HG03469 (cell line): Measurements from ENCODE around the gene IL37.

ENCODE experiments used
- ATAC-seq: cut with Tn5 transposase; IDR thresholded peaks from one replicate; pipeline ENCODE4 v1.9.1; 2021; ENCODE audit warnings: mild to moderate bottlenecking, moderate library complexity, moderate number of reproducible peaks; ENCODE audit not compliant: unreplicated experiment

IL37 gene

DNA sequence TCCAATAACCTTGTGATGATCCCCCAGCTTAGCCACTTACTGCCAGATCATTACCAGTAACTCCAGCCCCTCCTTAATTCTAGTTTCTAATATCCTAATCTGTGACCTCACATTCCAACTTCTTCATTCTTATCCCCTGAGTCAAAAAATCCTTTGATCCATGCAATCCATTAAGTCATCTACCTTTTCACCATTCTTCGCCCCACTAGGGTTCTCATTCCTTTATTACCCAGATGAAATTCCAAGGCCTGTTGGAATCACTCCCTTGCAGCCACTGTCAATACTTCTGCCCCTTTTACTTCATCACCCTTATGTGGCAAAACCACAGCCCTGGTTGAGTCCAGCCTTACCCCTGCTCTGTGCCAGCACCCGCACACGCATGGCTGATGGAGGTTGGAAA lies 46.5 kb downstream of the IL37 start:
- no peak for ATAC-seq

DNA sequence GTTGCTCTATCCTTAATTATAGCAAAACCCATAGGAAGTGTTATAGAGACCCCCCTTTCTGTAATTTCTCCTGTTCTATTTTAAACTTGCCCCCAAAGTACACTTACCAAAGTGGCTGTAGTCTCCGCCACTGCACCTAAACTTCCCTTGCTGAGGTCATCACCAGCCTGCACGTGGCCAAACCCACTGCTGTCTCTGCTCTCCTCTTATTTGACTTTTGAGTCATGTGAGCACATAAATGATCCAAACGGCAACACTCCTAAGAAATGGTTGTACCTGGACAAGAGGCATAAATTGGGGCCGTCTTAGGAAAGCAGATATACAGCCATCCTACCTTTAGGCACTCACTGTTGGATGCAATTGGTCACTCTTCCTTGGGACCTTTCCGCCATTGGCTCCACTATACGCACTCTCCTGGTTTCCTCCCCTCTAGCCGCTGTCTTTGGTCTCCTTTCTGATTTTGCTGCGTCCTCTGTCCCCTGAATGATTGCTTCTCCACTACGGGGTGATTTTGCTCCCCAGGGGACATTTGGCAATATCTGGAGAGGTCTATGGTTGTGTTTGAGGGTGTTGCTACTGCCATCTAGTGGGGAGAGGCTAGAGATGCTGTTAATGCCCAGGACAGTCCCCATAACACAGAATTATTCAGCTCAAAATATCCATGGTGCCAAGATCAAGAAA lies 47.6 kb downstream of the IL37 start:
- ATAC-seq, result no peak

DNA sequence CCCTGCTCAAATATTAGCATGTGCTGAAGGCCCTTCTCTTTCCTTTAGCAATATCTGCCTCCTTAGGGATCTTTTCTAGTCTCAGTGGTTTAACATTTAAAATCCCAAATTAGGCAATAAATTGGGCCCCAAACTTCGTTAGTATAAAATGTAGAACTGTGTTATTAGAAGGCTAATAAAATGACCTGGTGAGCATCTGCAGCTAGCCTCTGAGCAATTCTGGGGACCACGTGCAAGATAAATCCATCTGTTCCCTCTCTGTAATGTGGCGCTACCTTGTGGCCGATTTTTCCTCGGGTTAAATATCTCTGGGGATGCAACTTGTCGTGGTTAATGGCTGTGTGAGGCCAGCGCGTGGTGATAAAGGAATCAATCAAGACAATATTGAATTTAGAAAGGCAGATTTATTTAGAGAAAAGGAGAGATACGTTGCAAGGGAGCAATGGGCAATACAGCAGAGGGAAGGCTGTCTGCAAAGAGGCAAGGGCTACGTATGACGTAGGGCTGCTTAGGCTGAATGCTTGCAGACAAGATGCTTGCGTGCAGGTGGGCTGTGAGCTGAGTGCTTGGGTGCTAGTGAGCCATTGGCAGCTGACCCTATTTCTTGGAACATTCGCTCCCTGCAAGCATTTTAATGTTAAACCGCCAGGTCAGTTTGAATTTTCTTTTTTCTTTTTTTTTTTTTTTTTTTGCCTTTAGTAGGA lies 48.3 kb downstream of the IL37 start:
- no peak for ATAC-seq

DNA sequence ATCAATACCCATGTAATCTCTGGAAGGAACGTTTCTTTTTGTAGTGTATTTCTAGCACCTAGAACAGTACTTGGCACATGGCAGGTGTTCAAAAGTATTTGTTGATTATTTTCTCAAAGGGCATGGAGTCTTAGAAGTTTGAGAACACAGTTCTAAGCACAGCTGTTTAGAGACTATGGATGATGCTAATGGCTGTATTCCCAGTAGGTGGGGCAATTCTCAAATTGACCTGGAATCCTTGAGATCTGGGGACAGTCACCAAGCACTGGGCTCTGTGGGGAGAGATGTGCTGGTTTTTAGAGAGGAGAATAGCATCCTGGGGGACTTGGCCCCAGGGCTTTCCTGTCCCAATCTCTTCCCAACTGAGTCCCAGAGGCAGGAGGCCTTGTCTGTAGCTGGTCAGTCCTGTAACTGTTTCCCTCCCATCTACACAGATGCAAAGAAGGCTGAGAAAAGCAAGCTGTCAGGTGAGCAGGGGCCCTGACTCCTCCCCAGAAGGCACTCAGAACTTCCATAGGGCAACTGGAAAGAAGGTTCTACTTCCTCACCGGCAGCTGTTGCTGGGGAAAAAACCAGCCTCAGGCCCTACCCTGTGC lies 49.4 kb downstream of the IL37 start:
- no peak for ATAC-seq

DNA sequence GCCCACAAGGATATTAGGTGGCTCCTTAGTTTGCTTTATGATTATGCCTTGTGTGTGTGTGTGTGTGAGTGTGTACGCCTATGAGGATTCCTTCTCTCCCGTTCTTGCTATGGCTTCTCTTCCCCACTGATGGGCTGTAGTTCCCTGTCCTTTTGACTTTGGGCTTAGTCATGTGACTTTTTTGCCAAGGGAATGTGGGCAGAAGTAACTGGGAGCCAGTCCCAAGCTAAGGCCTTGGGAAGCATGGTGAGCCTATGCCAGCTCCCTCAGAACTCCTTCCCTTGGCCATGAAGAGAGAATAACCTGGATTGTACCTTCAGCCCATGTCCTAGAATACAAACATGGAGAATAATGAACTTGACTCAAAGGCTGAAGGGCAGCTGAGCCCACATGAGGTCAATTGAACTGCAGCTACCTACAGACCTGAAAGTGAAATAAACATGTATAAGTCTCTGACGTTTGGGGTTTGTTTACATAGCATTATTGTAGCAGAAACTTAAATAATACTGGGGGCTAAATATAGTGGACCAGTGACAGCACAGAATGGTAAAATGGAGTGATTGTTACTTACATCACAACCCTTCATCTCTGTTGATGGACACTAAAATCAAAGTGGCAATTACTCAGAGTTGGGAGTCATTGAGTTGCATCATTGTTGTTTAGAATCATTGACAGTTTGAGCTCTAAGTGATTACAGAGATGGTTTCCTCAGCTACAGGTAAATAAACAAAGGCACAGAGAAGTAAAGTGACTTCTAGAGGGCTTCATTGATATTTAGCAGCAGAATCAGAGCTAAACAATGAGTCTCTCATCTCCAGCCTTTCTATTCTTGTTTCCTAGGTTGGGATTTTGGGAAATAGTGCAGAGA lies 51.6 kb downstream of the IL37 start:
- no peak for ATAC-seq

DNA sequence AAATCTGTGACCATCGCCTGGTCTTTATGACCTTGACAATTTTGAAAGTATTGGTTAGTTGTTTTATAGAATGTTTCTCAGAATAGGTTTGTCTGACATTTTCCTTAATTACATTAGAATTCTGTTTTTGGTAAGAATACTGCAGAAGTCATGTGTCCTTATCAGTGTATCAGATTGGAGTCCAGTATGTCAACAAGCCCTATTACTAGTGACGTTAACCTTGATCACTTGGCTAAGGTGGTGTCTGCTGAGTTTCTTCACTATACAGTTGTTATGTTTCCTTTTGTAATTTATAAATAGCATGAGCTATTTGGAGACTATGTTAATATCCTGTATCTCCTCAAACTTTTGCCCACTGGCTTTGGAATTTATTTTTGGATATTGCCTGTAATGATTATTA lies 56.1 kb downstream of the IL37 start:
- no peak for ATAC-seq
